Measurements from ENCODE around the gene KRTAP10-8. TPM values are rescaled to one million over a fixed set of nuclear protein-coding genes. Genes with fewer than 3 reads are reported as not detected.
"Not testable (repeated sequence)": the region's sequence is repeated elsewhere in the genome, so short reads cannot be mapped to it uniquely, and the experiment has no call there.

The KRTAP10-8 gene
- total RNA-seq, 1 donor: not detected

GRCh38 chr21:44658541-44658910 is 46.6 kb downstream of the KRTAP10-8 start:
- no peak for DNase-seq (ENCODE audit: low read depth in 2 of 3, low spot score in 2 of 3)

- DNase-seq (ENCODE audit: low read depth in 2 of 3, low spot score in 2 of 3): no peak
Measured at GRCh38 chr21:44658913-44659595, 47.2 kb downstream of the KRTAP10-8 start.

GRCh38 chr21:44661567-44661966 is 49.7 kb downstream of the KRTAP10-8 start:
- not testable (repeated sequence) for DNase-seq (ENCODE audit: low read depth in 2 of 3, low spot score in 2 of 3)

Other genes with a start within 250 kb of the KRTAP10-8 start
- 1.1 TPM for gene LRRC3, start 156.6 kb upstream of the KRTAP10-8 start, total RNA-seq
- not detected for gene KRTAP10-1, start 71.9 kb upstream of the KRTAP10-8 start, total RNA-seq
- gene KRTAP10-2, start 60.6 kb upstream of the KRTAP10-8 start, total RNA-seq: not detected
- gene KRTAP10-3, start 53.3 kb upstream of the KRTAP10-8 start, total RNA-seq: not detected
- not detected for gene KRTAP10-4, start 38.4 kb upstream of the KRTAP10-8 start, total RNA-seq
- gene KRTAP10-5, start 31.5 kb upstream of the KRTAP10-8 start, total RNA-seq: not detected
- not detected for gene KRTAP10-6, start 19.6 kb upstream of the KRTAP10-8 start, total RNA-seq
- under 0.01 TPM for gene KRTAP10-7, start 11.5 kb upstream of the KRTAP10-8 start, total RNA-seq
- not detected for gene KRTAP10-9, start 15.0 kb downstream of the KRTAP10-8 start, total RNA-seq
- not detected for gene KRTAP10-10, start 25.3 kb downstream of the KRTAP10-8 start, total RNA-seq
- gene KRTAP10-11, start 34.3 kb downstream of the KRTAP10-8 start, total RNA-seq: not detected
- gene KRTAP12-4, start 42.6 kb downstream of the KRTAP10-8 start, total RNA-seq: not detected
- not detected for gene KRTAP12-3, start 45.9 kb downstream of the KRTAP10-8 start, total RNA-seq
- gene KRTAP12-2, start 54.8 kb downstream of the KRTAP10-8 start, total RNA-seq: under 0.01 TPM
- gene KRTAP12-1, start 70.1 kb downstream of the KRTAP10-8 start, total RNA-seq: not detected
- gene KRTAP10-12, start 85.1 kb downstream of the KRTAP10-8 start, total RNA-seq: not detected
- gene TSPEAR, start 99.5 kb downstream of the KRTAP10-8 start, total RNA-seq: not detected
- gene UBE2G2, start 189.7 kb downstream of the KRTAP10-8 start, total RNA-seq: 107 TPM
- 80.0 TPM for gene SUMO3, start 206.0 kb downstream of the KRTAP10-8 start, total RNA-seq